ENCODE results near the gene KRTAP1-5. TPM values are rescaled to one million over a fixed set of nuclear protein-coding genes. Genes with fewer than 3 reads are reported as not detected.

Gene KRTAP1-5
- total RNA-seq, 1 donor from 2014 or later: not detected

GRCh38 chr17:40986920-40987319 lies 40.1 kb downstream of the KRTAP1-5 start:
- no peak overlapping the region for H3K4me3 Mint-ChIP-seq (ENCODE audit: unreplicated experiment)
- Histone ChIP-seq H3K4me2 (ENCODE audit: low read length) (no peak overlapping the region), H3K27ac (ENCODE audit: low read depth, low read length) (no peak overlapping the region), H2AFZ (ENCODE audit: low read depth, low read length) (no peak overlapping the region), H3K79me2 (ENCODE audit: insufficient read depth, low read length) (no peaks in the 10 kb centered on the region), H3K9me3 (ENCODE audit: insufficient read depth, low read depth, low read length) (no peaks in the 10 kb centered on the region), H3K27me3 (ENCODE audit: insufficient read depth, low read length) (no peaks in the 10 kb centered on the region), H3K36me3 (ENCODE audit: insufficient read depth, low read length) (no peaks in the 10 kb centered on the region), H4K20me1 (ENCODE audit: insufficient read depth, low read length) (no peaks in the 10 kb centered on the region), H3K9ac (ENCODE audit: low read length) (no peak overlapping the region), H3K4me1 (ENCODE audit: insufficient read depth, low read length) (no peaks in the 10 kb centered on the region), H3K4me3 (ENCODE audit: insufficient read depth, low read depth, low read length) (no peak overlapping the region)
- H3K36me3 Mint-ChIP-seq (ENCODE audit: low read depth, unreplicated experiment): no peaks in the 10 kb centered on the region
- H3K9me3 Mint-ChIP-seq (ENCODE audit: unreplicated experiment): no peaks in the 10 kb centered on the region
- H3K4me1 Mint-ChIP-seq (ENCODE audit: low read depth, unreplicated experiment): no peaks in the 10 kb centered on the region
- no peak for FAIRE-seq
- DNase-seq (ENCODE audit: low read depth): no peak
- peaks cover 1% of the 10 kb centered on the region for H3K27me3 Mint-ChIP-seq (ENCODE audit: low read depth, unreplicated experiment)
- no peak overlapping the region for H3K27ac Mint-ChIP-seq (ENCODE audit: unreplicated experiment)
- TF ChIP-seq, protein P1, sequence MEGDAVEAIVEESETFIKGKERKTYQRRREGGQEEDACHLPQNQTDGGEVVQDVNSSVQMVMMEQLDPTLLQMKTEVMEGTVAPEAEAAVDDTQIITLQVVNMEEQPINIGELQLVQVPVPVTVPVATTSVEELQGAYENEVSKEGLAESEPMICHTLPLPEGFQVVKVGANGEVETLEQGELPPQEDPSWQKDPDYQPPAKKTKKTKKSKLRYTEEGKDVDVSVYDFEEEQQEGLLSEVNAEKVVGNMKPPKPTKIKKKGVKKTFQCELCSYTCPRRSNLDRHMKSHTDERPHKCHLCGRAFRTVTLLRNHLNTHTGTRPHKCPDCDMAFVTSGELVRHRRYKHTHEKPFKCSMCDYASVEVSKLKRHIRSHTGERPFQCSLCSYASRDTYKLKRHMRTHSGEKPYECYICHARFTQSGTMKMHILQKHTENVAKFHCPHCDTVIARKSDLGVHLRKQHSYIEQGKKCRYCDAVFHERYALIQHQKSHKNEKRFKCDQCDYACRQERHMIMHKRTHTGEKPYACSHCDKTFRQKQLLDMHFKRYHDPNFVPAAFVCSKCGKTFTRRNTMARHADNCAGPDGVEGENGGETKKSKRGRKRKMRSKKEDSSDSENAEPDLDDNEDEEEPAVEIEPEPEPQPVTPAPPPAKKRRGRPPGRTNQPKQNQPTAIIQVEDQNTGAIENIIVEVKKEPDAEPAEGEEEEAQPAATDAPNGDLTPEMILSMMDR (IDR thresholded peaks at IDR 0.05; ENCODE audit: insufficient read depth, low read depth, low read length): no peak
- TF ChIP-seq EZH2 (IDR thresholded peaks at IDR 0.05; ENCODE audit: insufficient read depth, low read length): no peak

DNA sequence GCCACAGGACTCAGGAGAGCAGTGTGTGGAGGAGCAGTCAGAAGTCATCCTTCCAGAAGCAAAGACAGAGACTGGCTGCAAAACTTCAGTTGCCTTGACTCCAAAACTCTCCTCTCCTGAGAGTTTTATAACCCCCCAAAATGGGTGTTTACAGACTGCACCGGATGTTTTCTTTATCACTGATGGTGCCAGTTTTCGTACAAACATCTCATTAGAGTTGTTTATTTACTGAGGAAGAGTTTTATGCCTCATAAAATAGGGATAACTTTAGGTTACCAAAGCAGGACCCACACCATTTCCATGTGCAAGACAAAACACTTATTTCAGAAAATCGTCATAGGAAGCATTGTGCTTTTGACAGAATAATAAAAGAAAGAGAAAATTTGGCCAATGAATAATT lies 42.8 kb downstream of the KRTAP1-5 start, which contains the start of gene KRT40:
KRT40 (minus strand) TSS at position 101 of the 400 bp plus-strand sequence; CDS start at position 48, 53 bp downstream.
- Histone ChIP-seq H3K9ac (ENCODE audit: low read length) (no peak within 1 kb of the TSS), H3K36me3 (ENCODE audit: insufficient read depth, low read length) (no peaks in the 10 kb centered on the region), H3K9me3 (ENCODE audit: insufficient read depth, low read depth, low read length) (no peaks in the 10 kb centered on the region), H3K4me1 (ENCODE audit: insufficient read depth, low read length) (no peaks in the 10 kb centered on the region), H2AFZ (ENCODE audit: low read depth, low read length) (no peak within 1 kb of the TSS), H3K4me2 (ENCODE audit: low read length) (no peak within 1 kb of the TSS), H3K79me2 (ENCODE audit: insufficient read depth, low read length) (no peaks in the 10 kb centered on the region), H4K20me1 (ENCODE audit: insufficient read depth, low read length) (no peaks in the 10 kb centered on the region), H3K4me3 (ENCODE audit: insufficient read depth, low read depth, low read length) (no peak within 1 kb of the TSS), H3K27ac (ENCODE audit: low read depth, low read length) (no peak within 1 kb of the TSS), H3K27me3 (ENCODE audit: insufficient read depth, low read length) (no peaks in the 10 kb centered on the region)
- no peak for DNase-seq (ENCODE audit: low read depth)
- Mint-ChIP-seq H3K27me3 (ENCODE audit: low read depth, unreplicated experiment) (peaks cover 1% of the 10 kb centered on the region), H3K27ac (ENCODE audit: unreplicated experiment) (no peak within 1 kb of the TSS), H3K36me3 (ENCODE audit: low read depth, unreplicated experiment) (no peaks in the 10 kb centered on the region), H3K4me3 (ENCODE audit: unreplicated experiment) (no peak within 1 kb of the TSS), H3K4me1 (ENCODE audit: low read depth, unreplicated experiment) (no peaks in the 10 kb centered on the region), H3K9me3 (ENCODE audit: unreplicated experiment) (no peaks in the 10 kb centered on the region)
- FAIRE-seq: no peak
- TF ChIP-seq EZH2 (IDR thresholded peaks at IDR 0.05; ENCODE audit: insufficient read depth, low read length): no peak
- TF ChIP-seq, protein P1 (IDR thresholded peaks at IDR 0.05; ENCODE audit: insufficient read depth, low read depth, low read length): no peak

GRCh38 chr17:40981115-40981514 lies 45.9 kb downstream of the KRTAP1-5 start:
- TF ChIP-seq EZH2 (IDR thresholded peaks at IDR 0.05; ENCODE audit: insufficient read depth, low read length): no peak
- TF ChIP-seq, protein P1 (IDR thresholded peaks at IDR 0.05; ENCODE audit: insufficient read depth, low read depth, low read length): no peak
- no peak for FAIRE-seq
- H3K4me2 ChIP-seq (ENCODE audit: low read length): peak overlapping the region; percentile 11

More at GRCh38 chr17:40981115-40981514, 45.9 kb downstream of the KRTAP1-5 start:
- no peak overlapping the region for H3K27ac Mint-ChIP-seq (ENCODE audit: unreplicated experiment)
- no peaks in the 10 kb centered on the region for H3K9me3 Mint-ChIP-seq (ENCODE audit: unreplicated experiment)
- peaks cover 1% of the 10 kb centered on the region for H3K27me3 Mint-ChIP-seq (ENCODE audit: low read depth, unreplicated experiment)
- Histone ChIP-seq H3K36me3 (ENCODE audit: insufficient read depth, low read length) (no peaks in the 10 kb centered on the region), H4K20me1 (ENCODE audit: insufficient read depth, low read length) (no peaks in the 10 kb centered on the region), H3K9me3 (ENCODE audit: insufficient read depth, low read depth, low read length) (no peaks in the 10 kb centered on the region), H3K79me2 (ENCODE audit: insufficient read depth, low read length) (no peaks in the 10 kb centered on the region), H3K27me3 (ENCODE audit: insufficient read depth, low read length) (no peaks in the 10 kb centered on the region), H3K4me1 (ENCODE audit: insufficient read depth, low read length) (no peaks in the 10 kb centered on the region), H3K4me3 (ENCODE audit: insufficient read depth, low read depth, low read length) (no peak overlapping the region), H3K9ac (ENCODE audit: low read length) (no peak overlapping the region), H3K27ac (ENCODE audit: low read depth, low read length) (no peak overlapping the region), H2AFZ (ENCODE audit: low read depth, low read length) (peak overlapping the region; percentile 58)
- H3K4me1 Mint-ChIP-seq (ENCODE audit: low read depth, unreplicated experiment): no peaks in the 10 kb centered on the region
- DNase-seq (ENCODE audit: low read depth): no peak
- no peak overlapping the region for H3K4me3 Mint-ChIP-seq (ENCODE audit: unreplicated experiment)
- no peaks in the 10 kb centered on the region for H3K36me3 Mint-ChIP-seq (ENCODE audit: low read depth, unreplicated experiment)
